ENCODE results near the gene SLC51A.
"Not testable (repeated sequence)": the region's sequence is repeated elsewhere in the genome, so short reads cannot be mapped to it uniquely, and the experiment has no call there.

SLC51A gene

GRCh38 chr3:196193736-196194541 is 22.4 kb upstream of the SLC51A start:
- DNase-seq = no peak

GRCh38 chr3:196194542-196194915 is 21.8 kb upstream of the SLC51A start:
- no peak for DNase-seq

- DNase-seq = no peak
Observed at GRCh38 chr3:196195664-196196265, 20.6 kb upstream of the SLC51A start.

GRCh38 chr3:196197524-196197923 is 18.8 kb upstream of the SLC51A start:
- no peak for DNase-seq

GRCh38 chr3:196198081-196198675 is 18.2 kb upstream of the SLC51A start:
- DNase-seq = no peak

- DNase-seq = no peak
Observed at GRCh38 chr3:196198771-196199753, 17.3 kb upstream of the SLC51A start.

GRCh38 chr3:196202516-196202970 is 13.8 kb upstream of the SLC51A start:
- no peak for DNase-seq

GRCh38 chr3:196203846-196204245 is 12.5 kb upstream of the SLC51A start:
- DNase-seq = no peak

GRCh38 chr3:196205442-196206205 is 10.7 kb upstream of the SLC51A start:
- not testable (repeated sequence) for DNase-seq

- no peak for DNase-seq
Observed at GRCh38 chr3:196207159-196207832, 9.0 kb upstream of the SLC51A start.

GRCh38 chr3:196207833-196208607 is 8.3 kb upstream of the SLC51A start:
- DNase-seq = no peak

- DNase-seq = no peak
Observed at GRCh38 chr3:196208942-196209695, 7.2 kb upstream of the SLC51A start.

- DNase-seq = not testable (repeated sequence)
Observed at GRCh38 chr3:196209944-196210672, 6.2 kb upstream of the SLC51A start.

- DNase-seq = no peak
Observed at GRCh38 chr3:196210673-196211556, 5.4 kb upstream of the SLC51A start, which contains the start of gene ZDHHC19. Gene ZDHHC19, minus strand, starts transcription at chr3:196211400. Its CDS starts 85 bp downstream, at chr3:196211315.

- DNase-seq = no peak
Observed at GRCh38 chr3:196214783-196215441, 1.4 kb upstream of the SLC51A start.

GRCh38 chr3:196215493-196216020 is 777 bp upstream of the SLC51A start:
- no peak for DNase-seq

- no peak for DNase-seq
Observed at GRCh38 chr3:196216681-196217211, 412 bp downstream of the SLC51A start.
